Measurements from ENCODE around the gene ARMC9. TPM values are rescaled to one million over a fixed set of nuclear protein-coding genes. Genes with fewer than 3 reads are reported as not detected.

ARMC9 gene
- total and polyA plus RNA-seq, 2 of the 13 experiments (the other 11 are each of a cell fraction or from before 2014, with no cell fraction given) = 9.1 to 12.8 TPM

Small RNA genes lying within 50 kb of the gene (microRNA-seq; reads per million reads assigned to microRNA genes)
- gene MIR4777 = not detected

Small RNA genes lying within 50 kb of the gene (small RNA-seq; reads per million reads assigned to genes)
- gene AC018738.1 (ENCODE audit: insufficient read depth in 2 of 3, insufficient read length in 3 of 3, low read depth in 2 of 3, low replicate concordance in 1 of 3) (0 reads per million in 3 experiments), gene MIR4777 (ENCODE audit: insufficient read depth in 2 of 3, insufficient read length in 3 of 3, low read depth in 2 of 3, low replicate concordance in 1 of 3) (0 to 1.9 (median 0.65) reads per million in 3 experiments)

Other genes with a start within 250 kb of the ARMC9 start
- gene SPATA3, start 202.5 kb upstream of the ARMC9 start, total RNA-seq (2016; rRNA removed; fragmentation: Illumina TruSeq; extraction: Trizol) = not detected in 2 replicates
- not detected in 2 replicates for gene SPATA3, start 202.5 kb upstream of the ARMC9 start, polyA plus RNA-seq (2011; rRNA removed)
- gene C2orf72, start 161.1 kb upstream of the ARMC9 start, total RNA-seq (2016; rRNA removed; fragmentation: Illumina TruSeq; extraction: Trizol) = 147 and 152 TPM in 2 replicates
- gene C2orf72, start 161.1 kb upstream of the ARMC9 start, polyA plus RNA-seq (2011; rRNA removed) = 203 and 242 TPM in 2 replicates
- 191 and 287 TPM in 2 replicates for gene PSMD1, start 141.8 kb upstream of the ARMC9 start, total RNA-seq (2016; rRNA removed; fragmentation: Illumina TruSeq; extraction: Trizol)
- gene PSMD1, start 141.8 kb upstream of the ARMC9 start, polyA plus RNA-seq (2011; rRNA removed) = 109 and 136 TPM in 2 replicates
- not detected in 2 replicates for gene HTR2B, start 73.6 kb upstream of the ARMC9 start, total RNA-seq (2016; rRNA removed; fragmentation: Illumina TruSeq; extraction: Trizol)
- gene HTR2B, start 73.6 kb upstream of the ARMC9 start, polyA plus RNA-seq (2011; rRNA removed) = 0.03 and 0.08 TPM in 2 replicates
- gene B3GNT7, start 197.1 kb downstream of the ARMC9 start, total RNA-seq (2016; rRNA removed; fragmentation: Illumina TruSeq; extraction: Trizol) = 0.24 TPM in 1 of 2 replicates, not detected in the other
- gene B3GNT7, start 197.1 kb downstream of the ARMC9 start, polyA plus RNA-seq (2011; rRNA removed) = 0.04 and 0.12 TPM in 2 replicates

All from HepG2 (cell line).